NCI-H460 (cell line): ENCODE measurements around the gene TEF. TPM values are rescaled to one million over a fixed set of nuclear protein-coding genes. Genes with fewer than 3 reads are reported as not detected.

Source experiments
- DNase-seq: peaks from one replicate; pipeline ENCODE4 v3.0.0-alpha.2; 2016; ENCODE audit warnings: low read depth; ENCODE audit errors: extremely low read depth
- total RNA-seq: library from RNA; depleted of rRNA; stranded (reverse); fragments of >200 nt; shearing (Covaris generic); gene quantifications from 2 replicates; pipeline ENCODE4 v1.2.3, GENCODE V29; 2014

The TEF gene
- total RNA-seq, 1 experiment from 2014 or later: 1.1 TPM

- no peak for DNase-seq
These were observed 27.7 kb upstream of the TEF start for GRCh38 chr22:41353862-41354575.

GRCh38 chr22:41354979-41355378 lies 26.8 kb upstream of the TEF start:
- no peak for DNase-seq

GRCh38 chr22:41355895-41356294 lies 25.8 kb upstream of the TEF start:
- DNase-seq: no peak

- no peak for DNase-seq
These were observed 25.2 kb upstream of the TEF start for GRCh38 chr22:41356430-41357028.

GRCh38 chr22:41357191-41357590 lies 24.6 kb upstream of the TEF start:
- no peak for DNase-seq

GRCh38 chr22:41358927-41359326 lies 22.8 kb upstream of the TEF start:
- DNase-seq: no peak

GRCh38 chr22:41359376-41359775 lies 22.4 kb upstream of the TEF start:
- DNase-seq: no peak

GRCh38 chr22:41360126-41360525 lies 21.6 kb upstream of the TEF start:
- DNase-seq: no peak

GRCh38 chr22:41361716-41362310 lies 19.9 kb upstream of the TEF start:
- DNase-seq: no peak

- DNase-seq: no peak
These were observed 19.1 kb upstream of the TEF start for GRCh38 chr22:41362615-41363014.

- DNase-seq: no peak
These were observed 17.5 kb upstream of the TEF start for GRCh38 chr22:41364233-41364632.

- DNase-seq: no peak
These were observed 16.8 kb upstream of the TEF start for GRCh38 chr22:41364955-41365354.

GRCh38 chr22:41365425-41365824 lies 16.3 kb upstream of the TEF start:
- no peak for DNase-seq

- no peak for DNase-seq
These were observed 15.3 kb upstream of the TEF start for GRCh38 chr22:41366323-41367029.

- peak; percentile 28 for DNase-seq
These were observed 14.6 kb upstream of the TEF start for GRCh38 chr22:41367039-41367679.

- no peak for DNase-seq
These were observed 13.8 kb upstream of the TEF start for GRCh38 chr22:41367680-41368542.

- DNase-seq: no peak
These were observed 13.0 kb upstream of the TEF start for GRCh38 chr22:41368543-41369423.

- no peak for DNase-seq
These were observed 12.4 kb upstream of the TEF start for GRCh38 chr22:41369424-41369745.

GRCh38 chr22:41369837-41370236 lies 11.9 kb upstream of the TEF start:
- DNase-seq: no peak
